NT2/D1 (cell line): ENCODE results near the gene CD44.

Source experiments
- SUZ12 ChIP-seq: IDR thresholded peaks from 2 replicates; pipeline ENCODE4 v1.6.1; 2011; ENCODE audit not compliant: insufficient read length, insufficient read depth; ENCODE audit errors: extremely low read depth
- YY1 ChIP-seq: IDR thresholded peaks from 2 replicates; pipeline ENCODE4 v1.6.1; 2011; ENCODE audit not compliant: insufficient read length, insufficient read depth
- ZNF274 ChIP-seq: IDR thresholded peaks from 2 replicates; pipeline ENCODE4 v1.6.1; 2011; ENCODE audit warnings: mild to moderate bottlenecking, low read depth, low read length

- TF ChIP-seq YY1 (no peak), ZNF274 (no peak), SUZ12 (no peak)
Observed at GRCh38 chr11:35232891-35233330, 93.9 kb downstream of the CD44 start.
